Fibroblast of lung (primary cell): ENCODE data around the gene IL1RAPL2. TPM values are rescaled to one million over a fixed set of nuclear protein-coding genes. Genes with fewer than 3 reads are reported as not detected.
"Not testable (repeated sequence)": the region's sequence is repeated elsewhere in the genome, so short reads cannot be mapped to it uniquely, and the experiment has no call there.

ENCODE experiments used
- DNase-seq, 2 donors: peaks; one replicate each; pipeline versions ENCODE4 v3.0.0 to v3.0.0-alpha.2; 2010; ENCODE audit warnings: low read depth in 2 of 2
- H2AFZ ChIP-seq: 2 replicates; pipeline ENCODE4 v1.5.1; 2012; ENCODE audit warnings: low read length, control low read depth, inconsistent platforms
- H3K27ac ChIP-seq: 2 replicates; pipeline ENCODE4 v1.5.1; 2011; ENCODE audit warnings: low read length, control low read depth; ENCODE audit not compliant: insufficient read depth
- H3K27me3 ChIP-seq: 2 replicates; pipeline ENCODE4 v1.5.1; 2011; ENCODE audit warnings: mild to moderate bottlenecking, low read length; ENCODE audit not compliant: control insufficient read depth, insufficient read depth
- H3K36me3 ChIP-seq: 2 replicates; pipeline ENCODE4 v1.5.1; 2011; ENCODE audit warnings: low read length; ENCODE audit not compliant: control insufficient read depth, insufficient read depth
- H3K4me1 ChIP-seq: 2 replicates; pipeline ENCODE4 v1.5.1; 2011; ENCODE audit warnings: low read length; ENCODE audit not compliant: control insufficient read depth, insufficient read depth; ENCODE audit errors: extremely low read depth
- H3K4me2 ChIP-seq: 2 replicates; pipeline ENCODE4 v1.5.1; 2011; ENCODE audit warnings: low read length, control low read depth; ENCODE audit not compliant: insufficient read depth; ENCODE audit errors: extremely low read depth
- H3K4me3 ChIP-seq, 4 experiments: fragments of 200-600 bp in 1 of 4; sonication (generic) in 1 of 4; replicated peaks in 1 of 4; 2 replicates each; pipeline ENCODE4 v1.5.1; 2011 to 2016; ENCODE audit warnings: low read length in 4 of 4, low read depth in 3 of 4, mild to moderate bottlenecking in 3 of 4, control low read depth in 2 of 4, inconsistent platforms in 1 of 4, mixed read lengths in 1 of 4; ENCODE audit not compliant: insufficient read depth in 1 of 4; ENCODE audit errors: control extremely low read depth in 1 of 4
- H3K79me2 ChIP-seq: 2 replicates; pipeline ENCODE4 v1.5.1; 2012; ENCODE audit warnings: mild to moderate bottlenecking, low read length, inconsistent platforms; ENCODE audit not compliant: control insufficient read depth, insufficient read depth
- H3K9ac ChIP-seq: 2 replicates; pipeline ENCODE4 v1.5.1; 2011; ENCODE audit warnings: mild to moderate bottlenecking, low read length, control low read depth; ENCODE audit not compliant: insufficient read depth
- H3K9me3 ChIP-seq: 2 replicates; pipeline ENCODE4 v1.5.1; 2012; ENCODE audit warnings: low read depth, low read length; ENCODE audit not compliant: control insufficient read depth, insufficient read depth
- H4K20me1 ChIP-seq: 2 replicates; pipeline ENCODE4 v1.5.1; 2011; ENCODE audit warnings: low read length; ENCODE audit not compliant: control insufficient read depth, insufficient read depth; ENCODE audit errors: extremely low read depth
- EZH2 ChIP-seq: IDR thresholded peaks from 2 replicates; pipeline ENCODE4 v1.5.1; 2012; ENCODE audit warnings: low read length, control low read depth, mild to moderate bottlenecking; ENCODE audit errors: missing control alignments
- polyA plus RNA-seq, 2 donors: library from polyadenylated mRNA; depleted of rRNA in 1 of 2; stranded (reverse) in 1 of 2; unstranded in 1 of 2; fragments of >200 nt; gene quantifications; 2 replicates each; pipeline ENCODE4 v1.2.1, GENCODE V29; 2011 to 2012; ENCODE audit warnings: missing spikeins in 1 of 2
- total RNA-seq: library from RNA; depleted of rRNA; stranded (reverse); fragments of >200 nt; gene quantifications from 2 replicates; pipeline ENCODE4 v1.2.1, GENCODE V29; 2014
- TF ChIP-seq, protein P1 (sequence below), 2 donors: IDR thresholded peaks in 1 of 2; conservative IDR thresholded peaks in 1 of 2; 1 replicate in 1 of 2; 2 replicates in 1 of 2; pipeline ENCODE4 v1.5.1; 2011 to 2012; ENCODE audit warnings: low read length in 2 of 2, control low read depth in 1 of 2, inconsistent platforms in 1 of 2, low read depth in 1 of 2, mild to moderate bottlenecking in 1 of 2

Gene IL1RAPL2
- total and polyA plus RNA-seq, 2 donors (not counting 1 experiment from before 2014, with no cell fraction given) = 0.22 TPM; not detected in 1

DNA sequence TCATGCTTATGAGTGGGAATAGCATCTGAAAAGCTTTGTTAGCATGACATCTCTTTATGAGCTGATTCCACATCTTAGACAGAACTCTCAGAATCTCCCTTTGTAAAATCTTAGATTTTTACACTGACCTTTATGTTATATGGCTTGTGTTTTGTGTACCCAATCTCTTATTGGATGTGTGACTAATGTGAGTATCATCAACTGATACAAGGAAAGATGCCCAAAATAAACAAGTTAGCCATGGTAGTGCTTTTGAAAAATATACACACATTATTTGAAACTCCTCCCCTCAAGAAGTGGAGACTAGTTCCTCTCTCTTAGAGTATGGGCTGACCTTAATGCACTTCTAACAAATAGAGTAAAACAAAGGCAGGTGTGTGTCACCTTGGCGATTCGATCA is 1096.2 kb downstream of the IL1RAPL2 start:
- H3K4me2 ChIP-seq = no peak overlapping the region
- no peaks in the 10 kb centered on the region for H4K20me1 ChIP-seq
- no peaks in the 10 kb centered on the region for H3K36me3 ChIP-seq
- H2AFZ ChIP-seq = no peak overlapping the region
- H3K4me1 ChIP-seq = no peaks in the 10 kb centered on the region
- H3K9me3 ChIP-seq = no peaks in the 10 kb centered on the region
- H3K27me3 ChIP-seq = no peaks in the 10 kb centered on the region
- DNase-seq = no peak
- no peaks in the 10 kb centered on the region for H3K79me2 ChIP-seq
- H3K27ac ChIP-seq = no peak overlapping the region
- no peak overlapping the region for H3K4me3 ChIP-seq
- no peak overlapping the region for H3K9ac ChIP-seq
- TF ChIP-seq EZH2 = no peak

DNA sequence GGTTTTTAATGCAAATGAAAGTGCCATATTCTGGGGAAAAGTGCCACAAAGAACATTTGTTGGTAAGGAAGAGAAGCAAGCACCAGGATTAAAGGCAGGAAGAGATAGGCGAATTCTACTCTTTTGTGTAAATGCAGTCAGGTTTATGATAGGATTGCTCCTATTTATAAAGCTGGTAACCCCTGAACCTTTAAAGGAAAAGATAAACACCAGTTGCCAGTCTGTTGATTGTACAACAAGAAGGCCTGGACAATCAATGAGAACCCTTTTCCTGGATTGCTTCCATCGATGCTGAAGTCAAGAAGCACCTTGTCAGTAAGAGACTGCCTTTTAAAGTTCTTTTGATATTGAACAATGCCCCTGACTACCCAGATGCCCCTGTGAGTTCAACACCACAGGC is 1098.2 kb downstream of the IL1RAPL2 start:
- no peak overlapping the region for H2AFZ ChIP-seq
- H3K9ac ChIP-seq = no peak overlapping the region
- no peaks in the 10 kb centered on the region for H3K79me2 ChIP-seq
- H3K27me3 ChIP-seq = no peaks in the 10 kb centered on the region
- no peak for DNase-seq
- no peaks in the 10 kb centered on the region for H4K20me1 ChIP-seq
- no peaks in the 10 kb centered on the region for H3K4me1 ChIP-seq
- H3K9me3 ChIP-seq = no peaks in the 10 kb centered on the region
- H3K27ac ChIP-seq = no peak overlapping the region
- no peak overlapping the region for H3K4me3 ChIP-seq
- no peak overlapping the region for H3K4me2 ChIP-seq
- H3K36me3 ChIP-seq = no peaks in the 10 kb centered on the region
- TF ChIP-seq EZH2 = no peak
- TF ChIP-seq, protein P1, sequence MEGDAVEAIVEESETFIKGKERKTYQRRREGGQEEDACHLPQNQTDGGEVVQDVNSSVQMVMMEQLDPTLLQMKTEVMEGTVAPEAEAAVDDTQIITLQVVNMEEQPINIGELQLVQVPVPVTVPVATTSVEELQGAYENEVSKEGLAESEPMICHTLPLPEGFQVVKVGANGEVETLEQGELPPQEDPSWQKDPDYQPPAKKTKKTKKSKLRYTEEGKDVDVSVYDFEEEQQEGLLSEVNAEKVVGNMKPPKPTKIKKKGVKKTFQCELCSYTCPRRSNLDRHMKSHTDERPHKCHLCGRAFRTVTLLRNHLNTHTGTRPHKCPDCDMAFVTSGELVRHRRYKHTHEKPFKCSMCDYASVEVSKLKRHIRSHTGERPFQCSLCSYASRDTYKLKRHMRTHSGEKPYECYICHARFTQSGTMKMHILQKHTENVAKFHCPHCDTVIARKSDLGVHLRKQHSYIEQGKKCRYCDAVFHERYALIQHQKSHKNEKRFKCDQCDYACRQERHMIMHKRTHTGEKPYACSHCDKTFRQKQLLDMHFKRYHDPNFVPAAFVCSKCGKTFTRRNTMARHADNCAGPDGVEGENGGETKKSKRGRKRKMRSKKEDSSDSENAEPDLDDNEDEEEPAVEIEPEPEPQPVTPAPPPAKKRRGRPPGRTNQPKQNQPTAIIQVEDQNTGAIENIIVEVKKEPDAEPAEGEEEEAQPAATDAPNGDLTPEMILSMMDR (conservative IDR thresholded peaks at IDR 0.05 in 1 of 2, IDR thresholded peaks at IDR 0.05 in 1 of 2; ENCODE audit: low read depth in 1 of 2, low read length in 2 of 2) = no peak

DNA sequence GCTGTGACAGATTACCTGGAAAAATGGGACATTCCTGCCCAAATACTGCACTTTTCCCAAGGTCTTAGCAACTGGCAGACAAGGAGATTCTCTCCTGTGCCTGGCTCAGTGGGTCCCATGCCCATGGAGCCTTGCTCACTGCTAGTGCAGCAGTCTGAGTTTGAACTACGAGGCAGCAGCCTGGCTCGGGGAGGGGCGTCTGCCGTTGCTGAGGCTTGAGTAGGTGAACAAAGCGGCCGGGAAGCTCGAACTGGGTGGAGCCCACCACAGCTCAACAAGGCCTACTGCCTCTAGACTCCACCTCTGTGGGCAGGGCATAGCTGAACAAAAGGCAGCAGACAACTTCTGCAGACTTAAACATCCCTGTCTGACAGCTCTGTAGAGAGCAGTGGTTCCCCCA is 1118.3 kb downstream of the IL1RAPL2 start:
- not testable (repeated sequence) for H3K9me3 ChIP-seq, H3K9ac ChIP-seq, H2AFZ ChIP-seq, H3K79me2 ChIP-seq, H3K4me3 ChIP-seq, H3K36me3 ChIP-seq, H3K27ac ChIP-seq, H3K4me1 ChIP-seq, H3K27me3 ChIP-seq, DNase-seq, H3K4me2 ChIP-seq, H4K20me1 ChIP-seq

DNA sequence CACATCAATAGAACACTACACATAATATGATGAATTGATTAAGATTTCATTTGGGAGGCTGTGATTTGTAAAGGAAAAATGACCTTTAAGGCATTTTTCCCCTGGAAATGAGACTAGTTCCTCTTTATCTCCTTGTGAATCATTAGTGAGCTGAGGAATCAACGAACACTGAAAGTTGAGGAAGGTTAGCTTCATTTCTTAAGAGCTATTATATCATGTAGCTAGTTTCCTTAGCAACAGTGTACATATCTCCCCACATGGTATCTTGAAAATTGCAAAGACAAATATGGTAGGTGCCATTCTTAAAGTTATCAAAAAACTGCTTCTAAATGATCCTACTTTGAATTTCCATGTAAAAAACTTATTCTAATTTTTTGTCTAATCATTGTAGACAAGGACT is 1128.8 kb downstream of the IL1RAPL2 start:
- no peaks in the 10 kb centered on the region for H3K27me3 ChIP-seq
- no peak overlapping the region for H3K4me3 ChIP-seq
- H3K27ac ChIP-seq = no peak overlapping the region
- H2AFZ ChIP-seq = no peak overlapping the region
- H3K36me3 ChIP-seq = no peaks in the 10 kb centered on the region
- DNase-seq = no peak
- H4K20me1 ChIP-seq = no peaks in the 10 kb centered on the region
- H3K9me3 ChIP-seq = no peaks in the 10 kb centered on the region
- TF ChIP-seq EZH2 = no peak
- TF ChIP-seq, protein P1 (conservative IDR thresholded peaks at IDR 0.05 in 1 of 2, IDR thresholded peaks at IDR 0.05 in 1 of 2; ENCODE audit: low read depth in 1 of 2, low read length in 2 of 2) = no peak
- H3K4me1 ChIP-seq = no peaks in the 10 kb centered on the region
- no peaks in the 10 kb centered on the region for H3K79me2 ChIP-seq
- no peak overlapping the region for H3K4me2 ChIP-seq
- no peak overlapping the region for H3K9ac ChIP-seq
